ENCODE data around the gene EWSR1.
"Not testable (repeated sequence)": the region's sequence is repeated elsewhere in the genome, so short reads cannot be mapped to it uniquely, and the experiment has no call there.

EWSR1 gene

DNA sequence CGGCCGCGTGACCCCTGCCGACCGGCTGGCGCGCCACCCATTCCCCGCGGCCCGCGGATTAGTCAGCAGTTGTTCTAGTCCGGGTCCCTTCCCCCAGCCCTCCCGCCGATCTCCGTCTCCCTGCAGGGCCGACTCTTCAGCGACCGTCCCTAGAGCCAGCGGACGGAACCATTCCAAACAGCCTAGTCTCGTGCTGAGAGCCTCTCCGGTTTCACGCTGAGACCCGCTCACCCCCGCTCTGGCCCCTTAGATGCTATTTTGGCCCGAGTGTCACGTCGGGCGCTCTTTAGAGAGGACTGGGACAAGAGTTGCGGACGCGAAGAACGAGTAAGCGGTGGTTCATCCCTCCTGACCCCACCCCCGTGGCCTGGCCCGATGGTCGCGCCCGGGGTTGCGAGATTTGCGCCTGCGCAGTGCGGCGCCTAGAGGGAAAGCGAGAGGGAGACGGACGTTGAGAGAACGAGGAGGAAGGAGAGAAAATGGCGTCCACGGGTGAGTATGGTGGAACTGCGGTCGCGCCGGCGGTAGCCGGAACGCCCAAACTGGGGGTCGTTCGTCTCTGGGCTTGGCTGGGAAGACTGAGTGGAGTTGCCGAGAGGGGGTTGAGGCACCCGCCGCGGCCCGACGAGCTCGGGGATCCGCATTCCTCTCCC, at the start of gene EWSR1, which contains the start of gene RHBDD3:
EWSR1 (plus strand) TSS at position 411 of the 653 bp plus-strand sequence; CDS start at position 480, 69 bp downstream.
RHBDD3 (minus strand) TSS at position 124 of the 653 bp plus-strand sequence. CDS start 2,355 bp downstream, outside the sequence.
- DNase-seq = peak; percentile 75

- no peak for DNase-seq
Measured at GRCh38 chr22:29218758-29219408, 49.2 kb upstream of the EWSR1 start.

GRCh38 chr22:29219409-29219782, 48.7 kb upstream of the EWSR1 start:
- not testable (repeated sequence) for DNase-seq

GRCh38 chr22:29219881-29220670, 48.0 kb upstream of the EWSR1 start:
- no peak for DNase-seq

DNA sequence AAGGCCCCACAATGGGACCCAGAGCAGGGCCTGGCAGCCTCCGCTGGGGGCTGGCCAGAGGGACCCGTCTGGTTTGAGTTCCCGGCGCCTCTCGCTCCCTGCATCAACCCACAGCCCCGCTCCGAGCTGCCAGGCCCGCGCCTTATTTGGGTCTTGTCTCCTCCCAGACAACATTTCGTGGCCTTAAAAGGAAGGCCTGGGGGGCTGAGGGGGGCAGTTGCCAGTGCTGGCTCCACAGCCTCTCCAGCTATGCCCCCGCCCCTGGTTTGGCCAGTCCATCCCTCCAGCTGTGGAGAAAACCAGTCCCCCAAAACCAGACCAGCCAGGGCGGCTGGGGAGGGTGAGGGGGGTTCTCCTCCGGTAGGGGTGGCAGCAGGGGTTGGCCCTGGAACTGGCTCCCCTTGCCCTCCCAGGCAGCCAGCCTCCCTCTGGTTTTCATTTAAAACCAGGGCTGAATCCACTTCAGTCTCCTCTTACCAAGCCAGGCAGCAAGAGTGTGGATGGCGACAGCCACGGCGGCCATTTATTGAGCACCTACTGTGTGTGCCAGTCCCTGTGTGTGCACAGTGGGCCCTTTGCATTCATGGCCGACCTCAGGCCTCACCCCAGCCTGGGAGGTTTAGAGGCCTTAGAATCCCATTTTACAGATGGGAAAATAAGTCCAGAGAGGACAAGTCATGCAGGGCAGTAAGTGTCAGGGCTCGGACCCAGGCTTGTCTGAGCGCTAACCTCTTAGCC, 43.8 kb upstream of the EWSR1 start:
- DNase-seq = no peak

DNA sequence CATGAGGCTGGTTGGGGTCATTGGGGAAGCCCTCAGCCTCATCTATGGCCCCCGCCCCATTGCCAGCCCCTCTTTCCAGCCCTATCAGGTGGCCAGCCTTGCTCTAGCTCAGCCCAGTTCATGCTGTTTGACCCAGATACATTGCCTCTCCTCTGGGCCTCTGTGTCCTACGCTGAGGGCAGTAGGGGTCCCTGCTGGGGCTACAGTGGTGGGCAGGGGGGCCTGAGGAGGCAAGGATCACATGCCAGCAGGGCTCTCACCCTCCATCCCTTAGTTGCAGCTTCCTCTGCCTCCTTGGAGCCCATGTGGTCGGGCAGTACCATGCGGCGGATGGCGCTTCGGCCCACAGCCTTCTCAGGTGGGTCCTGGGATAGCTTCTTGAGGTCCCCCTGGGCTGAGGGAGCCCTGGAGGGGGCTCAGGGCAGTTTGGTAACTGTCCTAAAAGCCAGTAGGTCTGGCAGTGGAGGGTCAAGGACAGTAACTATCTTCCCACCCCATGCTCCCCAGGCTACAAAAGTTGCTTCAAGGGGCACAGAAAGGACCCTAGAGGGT, 43.1 kb upstream of the EWSR1 start:
- DNase-seq = no peak

- DNase-seq = no peak
Measured at GRCh38 chr22:29225422-29226090, 42.5 kb upstream of the EWSR1 start.

- DNase-seq = no peak
Measured at GRCh38 chr22:29226351-29226981, 41.6 kb upstream of the EWSR1 start.

GRCh38 chr22:29230972-29231875, 36.8 kb upstream of the EWSR1 start:
- no peak for DNase-seq

DNA sequence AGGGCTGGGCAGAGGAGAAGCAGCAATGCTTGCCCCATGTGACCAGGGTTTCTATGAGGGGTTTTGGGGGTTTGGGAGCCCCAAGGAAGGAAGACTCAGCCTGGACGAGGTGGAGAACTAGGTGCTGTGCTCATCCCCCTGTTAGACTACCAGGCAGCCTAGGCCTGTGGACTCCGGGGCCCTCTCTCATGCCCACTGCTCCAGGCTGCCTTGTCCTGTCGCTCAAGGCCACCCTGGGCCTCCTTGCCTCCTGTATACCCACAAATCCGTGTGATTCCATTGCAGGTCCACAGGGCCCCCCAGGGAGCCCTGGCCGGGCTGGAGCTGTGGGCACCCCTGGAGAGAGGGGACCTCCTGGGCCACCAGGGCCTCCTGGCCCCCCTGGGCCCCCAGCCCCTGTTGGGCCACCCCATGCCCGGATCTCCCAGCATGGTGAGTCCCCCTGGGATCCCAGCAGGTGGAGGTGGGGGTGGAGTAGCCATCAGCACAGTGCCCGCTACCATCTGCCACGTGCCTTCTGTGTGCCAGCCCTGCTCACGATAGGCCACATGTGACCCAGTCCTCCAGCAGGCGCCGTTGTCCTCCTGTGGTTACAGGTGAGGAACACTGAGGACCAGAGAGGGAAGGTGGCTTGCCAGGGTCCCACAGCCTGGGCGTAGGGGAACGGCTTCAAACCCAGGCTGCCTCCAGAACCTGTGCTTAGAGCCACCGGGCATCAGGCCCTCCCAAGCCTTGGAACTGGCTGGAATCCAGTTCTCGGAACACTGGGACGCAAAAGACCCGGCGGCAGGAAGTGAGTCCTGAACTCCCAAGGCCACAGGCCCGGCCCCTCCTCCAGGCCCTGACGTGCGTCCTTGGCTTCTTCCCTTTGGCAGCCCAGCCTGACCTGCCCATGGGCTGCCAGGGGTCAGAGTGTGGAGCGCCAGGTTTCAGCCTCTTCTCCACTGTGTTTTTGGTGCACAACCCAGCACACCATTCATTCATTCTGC, 35.8 kb upstream of the EWSR1 start:
- DNase-seq = no peak

GRCh38 chr22:29233277-29233877, 34.7 kb upstream of the EWSR1 start:
- no peak for DNase-seq

DNA sequence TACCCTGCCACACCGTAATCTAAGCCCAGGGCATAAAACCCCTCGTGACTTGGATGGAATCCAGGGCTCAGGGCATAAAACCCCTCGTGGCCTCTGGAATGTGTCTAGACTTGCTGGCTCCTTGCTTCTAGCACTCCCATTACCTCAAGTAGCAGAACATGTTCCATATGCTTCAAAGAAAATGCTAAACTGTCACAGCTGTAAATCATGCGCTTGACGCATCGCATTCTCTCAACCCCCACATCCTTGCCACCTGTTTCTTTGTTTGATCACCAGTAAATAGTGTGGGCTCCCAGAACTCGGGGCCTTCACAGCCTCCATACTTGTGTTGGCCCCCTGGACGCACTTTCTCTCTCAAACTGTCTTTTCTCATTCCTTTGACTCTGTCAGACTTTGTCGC, 27.6 kb upstream of the EWSR1 start:
- DNase-seq = not testable (repeated sequence)

GRCh38 chr22:29243874-29244446, 24.1 kb upstream of the EWSR1 start:
- no peak for DNase-seq

- DNase-seq = no peak
Measured at GRCh38 chr22:29244785-29245625, 23.1 kb upstream of the EWSR1 start.

- DNase-seq = peak; percentile 4
Measured at GRCh38 chr22:29245626-29246385, 22.3 kb upstream of the EWSR1 start.

DNA sequence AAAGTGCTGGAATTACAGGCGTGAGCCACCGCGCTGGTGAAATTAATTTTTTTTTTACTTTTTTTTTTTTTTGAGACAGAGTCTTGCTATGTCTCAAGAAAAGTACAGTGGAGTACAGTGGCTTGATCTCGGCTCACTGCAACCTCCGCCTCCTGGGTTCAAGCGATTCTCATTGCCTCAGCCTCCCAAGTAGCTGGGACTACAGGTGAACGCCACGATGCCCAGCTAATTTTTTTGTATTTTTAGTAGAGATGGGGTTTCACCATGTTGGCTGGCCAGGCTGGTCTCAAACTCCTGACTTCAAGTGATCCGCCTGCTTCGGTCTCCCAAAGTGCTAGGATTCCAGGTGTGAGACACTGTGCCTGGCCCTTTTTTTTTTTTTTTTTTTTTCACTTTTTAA, 20.2 kb upstream of the EWSR1 start:
- not testable (repeated sequence) for DNase-seq

- no peak for DNase-seq
Measured at GRCh38 chr22:29251265-29251664, 16.8 kb upstream of the EWSR1 start.

Data from NCI-H226 (cell line).